ENCODE measurements around the gene MYL2. TPM values are rescaled to one million over a fixed set of nuclear protein-coding genes. Genes with fewer than 3 reads are reported as not detected.

The MYL2 gene
- total and polyA plus RNA-seq, 2 experiments from 2014 or later: not detected

DNA sequence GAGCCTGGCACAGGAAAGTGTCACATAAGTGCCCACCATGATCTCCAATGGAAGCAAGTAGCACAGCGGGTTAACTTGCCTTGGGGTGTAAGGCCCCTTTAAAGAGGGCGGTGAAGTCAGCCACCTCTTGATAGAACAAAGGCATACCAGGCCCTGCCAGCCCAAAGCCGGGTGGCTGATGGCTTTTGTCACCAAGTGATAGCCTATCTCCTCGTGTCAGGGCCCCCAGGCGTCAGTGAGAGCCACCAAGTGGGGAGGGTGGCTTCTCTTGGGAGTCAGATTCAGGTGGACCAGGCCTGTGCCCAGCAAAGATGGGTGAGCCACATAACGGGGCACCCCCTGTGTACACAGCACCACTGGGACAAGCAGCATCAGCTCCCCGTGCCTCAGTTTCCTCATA, 8.3 kb upstream of the MYL2 start:
- DNase-seq: no peak
- 45 to 50% methylated on average over 7 of the region's 7 CpGs for WGBS, 2 experiments (ENCODE audit: low coverage in 1 of 2, low lambda C conversion rate in 2 of 2, missing lambda C conversion rate in 2 of 2)

DNA sequence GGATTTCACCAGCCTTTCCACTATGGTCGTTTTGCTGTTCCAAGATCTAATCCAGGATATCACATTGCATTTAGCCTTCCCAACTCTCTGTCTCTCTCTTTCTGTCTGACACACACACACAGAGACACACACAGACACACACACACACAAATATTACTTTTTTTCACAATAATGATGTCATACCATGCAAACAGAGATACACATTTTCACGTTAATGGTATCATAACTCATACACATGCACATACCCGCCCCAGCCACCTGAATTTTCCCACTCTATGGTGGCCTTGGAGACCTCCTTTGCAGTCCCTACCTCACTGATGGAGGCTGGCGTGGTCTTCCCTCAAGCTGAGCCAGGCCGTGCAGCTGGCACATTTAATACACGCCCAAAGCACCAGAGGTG, 7.2 kb upstream of the MYL2 start:
- no peak overlapping the region for H3K4me2 ChIP-seq (ENCODE audit: unreplicated experiment)
- no peak overlapping the region for H3K9ac ChIP-seq
- no peaks in the 10 kb centered on the region for H3K9me2 ChIP-seq (ENCODE audit: insufficient read depth)
- H3K9me3 ChIP-seq (ENCODE audit: low read depth): no peaks in the 10 kb centered on the region
- H3F3A ChIP-seq (ENCODE audit: insufficient read depth): no peaks in the 10 kb centered on the region
- no peak for TF ChIP-seq EZH2 (IDR thresholded peaks at IDR 0.05; ENCODE audit: insufficient read depth, poor library complexity, severe bottlenecking)
- no peak for TF ChIP-seq EZH2phosphoT487 (IDR thresholded peaks at IDR 0.05; ENCODE audit: insufficient read depth, low read depth)
- no peak overlapping the region for H3K4me3 ChIP-seq
- in situ Hi-C loops (cut with MboI): no loop called here
- no peaks in the 10 kb centered on the region for H3K36me3 ChIP-seq (ENCODE audit: low read depth)
- DNase-seq: no peak
- H3K4me1 ChIP-seq (ENCODE audit: insufficient read depth): no peaks in the 10 kb centered on the region
- no peak overlapping the region for H3K27ac ChIP-seq
- no peaks in the 10 kb centered on the region for H4K20me1 ChIP-seq (ENCODE audit: insufficient read depth)
- H3K27me3 ChIP-seq (replicated peaks; ENCODE audit: insufficient read depth): peaks cover 37% of the 10 kb centered on the region
- no peaks in the 10 kb centered on the region for H3K79me2 ChIP-seq (ENCODE audit: insufficient read depth)
- no peak overlapping the region for H2AFZ ChIP-seq
- WGBS, 2 experiments (ENCODE audit: low coverage in 1 of 2, low lambda C conversion rate in 2 of 2, missing lambda C conversion rate in 2 of 2): 30 to 41% methylated on average over 6 of the region's 6 CpGs

More for the DNA sequence above, 8.3 kb upstream of the MYL2 start:
- no peaks in the 10 kb centered on the region for H3K9me2 ChIP-seq (ENCODE audit: insufficient read depth)
- no peaks in the 10 kb centered on the region for H3K4me1 ChIP-seq (ENCODE audit: insufficient read depth)
- TF ChIP-seq EZH2 (IDR thresholded peaks at IDR 0.05; ENCODE audit: insufficient read depth, poor library complexity, severe bottlenecking) (no peak), EZH2phosphoT487 (IDR thresholded peaks at IDR 0.05; ENCODE audit: insufficient read depth, low read depth) (no peak)
- H3K27ac ChIP-seq: no peak overlapping the region
- in situ Hi-C loops (cut with MboI): no loop called here
- no peaks in the 10 kb centered on the region for H3F3A ChIP-seq (ENCODE audit: insufficient read depth)
- no peaks in the 10 kb centered on the region for H3K9me3 ChIP-seq (ENCODE audit: low read depth)
- H3K9ac ChIP-seq: no peak overlapping the region
- no peak overlapping the region for H3K4me3 ChIP-seq
- peaks cover 37% of the 10 kb centered on the region for H3K27me3 ChIP-seq (replicated peaks; ENCODE audit: insufficient read depth)
- H3K4me2 ChIP-seq (ENCODE audit: unreplicated experiment): no peak overlapping the region
- H3K79me2 ChIP-seq (ENCODE audit: insufficient read depth): no peaks in the 10 kb centered on the region
- H4K20me1 ChIP-seq (ENCODE audit: insufficient read depth): no peaks in the 10 kb centered on the region
- no peak overlapping the region for H2AFZ ChIP-seq
- no peaks in the 10 kb centered on the region for H3K36me3 ChIP-seq (ENCODE audit: low read depth)

DNA sequence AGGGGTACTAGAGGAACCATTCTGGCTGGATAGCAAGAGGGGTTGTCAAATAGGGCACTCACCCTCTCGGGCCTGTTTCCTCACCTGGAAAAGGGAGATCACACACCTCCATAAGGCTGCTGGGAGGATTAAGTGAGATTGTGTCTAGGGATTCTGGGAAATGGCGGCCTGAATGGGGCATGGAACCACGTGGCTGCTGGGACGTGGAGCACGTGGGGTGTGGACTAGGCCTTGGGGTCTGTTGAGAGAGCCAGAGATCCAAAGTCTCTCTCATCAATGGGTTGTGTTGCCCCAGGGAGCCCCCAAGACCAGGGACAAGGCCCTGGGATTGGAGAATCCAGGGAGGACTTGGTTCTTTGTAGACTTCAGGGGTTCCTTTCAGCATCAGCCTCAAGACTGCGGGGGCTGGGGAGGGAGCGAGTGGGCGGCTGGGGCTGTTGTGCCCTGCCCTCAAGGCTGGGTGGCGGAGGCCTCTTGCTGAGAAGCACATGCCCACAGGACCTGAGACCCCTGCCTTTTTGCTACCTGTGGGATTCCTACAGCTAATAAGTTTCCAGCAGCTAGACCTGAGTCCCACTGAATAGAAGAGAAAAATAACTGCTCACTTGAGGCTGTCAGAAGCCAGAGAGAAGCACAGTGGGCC, 3.4 kb upstream of the MYL2 start:
- no peak for DNase-seq
- in situ Hi-C loops (cut with MboI): no loop called here
- 58 to 62% methylated on average over 9 of the region's 9 CpGs for WGBS, 2 experiments (ENCODE audit: low coverage in 1 of 2, low lambda C conversion rate in 2 of 2, missing lambda C conversion rate in 2 of 2)
- Histone ChIP-seq H2AFZ (no peak overlapping the region), H3K79me2 (ENCODE audit: insufficient read depth) (no peaks in the 10 kb centered on the region), H3K9me3 (ENCODE audit: low read depth) (no peaks in the 10 kb centered on the region), H4K20me1 (ENCODE audit: insufficient read depth) (no peaks in the 10 kb centered on the region), H3F3A (ENCODE audit: insufficient read depth) (no peaks in the 10 kb centered on the region), H3K27me3 (replicated peaks; ENCODE audit: insufficient read depth) (peaks cover 37% of the 10 kb centered on the region), H3K4me2 (ENCODE audit: unreplicated experiment) (no peak overlapping the region), H3K36me3 (ENCODE audit: low read depth) (no peaks in the 10 kb centered on the region), H3K9me2 (ENCODE audit: insufficient read depth) (no peaks in the 10 kb centered on the region), H3K9ac (no peak overlapping the region), H3K4me3 (no peak overlapping the region), H3K27ac (no peak overlapping the region), H3K4me1 (ENCODE audit: insufficient read depth) (no peaks in the 10 kb centered on the region)
- no peak for TF ChIP-seq EZH2 (IDR thresholded peaks at IDR 0.05; ENCODE audit: insufficient read depth, poor library complexity, severe bottlenecking)
- no peak for TF ChIP-seq EZH2phosphoT487 (IDR thresholded peaks at IDR 0.05; ENCODE audit: insufficient read depth, low read depth)

DNA sequence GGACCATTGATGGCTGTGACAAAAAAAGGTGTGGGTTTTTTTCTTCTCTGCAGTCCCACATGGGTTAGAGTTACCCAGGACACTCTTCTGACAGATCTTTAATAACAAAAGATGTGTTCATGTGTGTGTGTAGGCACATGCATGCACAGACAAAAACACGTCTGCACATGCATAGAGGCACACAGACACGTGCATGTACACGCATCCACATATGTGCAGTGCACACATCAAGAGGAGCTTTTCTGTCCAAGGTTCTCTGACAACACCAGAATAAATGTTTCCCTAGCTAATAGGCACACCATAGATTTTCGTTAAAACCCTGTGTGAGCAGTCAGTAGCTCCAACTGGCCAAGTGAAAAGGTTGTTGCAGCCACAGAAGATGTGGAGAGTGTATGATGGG, 2.8 kb upstream of the MYL2 start:
- no peaks in the 10 kb centered on the region for H3K9me3 ChIP-seq (ENCODE audit: low read depth)
- no peaks in the 10 kb centered on the region for H3K9me2 ChIP-seq (ENCODE audit: insufficient read depth)
- H2AFZ ChIP-seq: no peak overlapping the region
- H4K20me1 ChIP-seq (ENCODE audit: insufficient read depth): no peaks in the 10 kb centered on the region
- no peak overlapping the region for H3K4me2 ChIP-seq (ENCODE audit: unreplicated experiment)
- no peaks in the 10 kb centered on the region for H3F3A ChIP-seq (ENCODE audit: insufficient read depth)
- H3K9ac ChIP-seq: no peak overlapping the region
- no peaks in the 10 kb centered on the region for H3K36me3 ChIP-seq (ENCODE audit: low read depth)
- WGBS, 2 experiments (ENCODE audit: low coverage in 1 of 2, low lambda C conversion rate in 2 of 2, missing lambda C conversion rate in 2 of 2): 55 to 65% methylated on average over 4 of the region's 4 CpGs
- no peak for DNase-seq
- in situ Hi-C loops (cut with MboI): no loop called here
- H3K79me2 ChIP-seq (ENCODE audit: insufficient read depth): no peaks in the 10 kb centered on the region
- no peaks in the 10 kb centered on the region for H3K4me1 ChIP-seq (ENCODE audit: insufficient read depth)
- H3K27me3 ChIP-seq (replicated peaks; ENCODE audit: insufficient read depth): peaks cover 33% of the 10 kb centered on the region
- no peak overlapping the region for H3K4me3 ChIP-seq
- H3K27ac ChIP-seq: no peak overlapping the region
- no peak for TF ChIP-seq EZH2phosphoT487 (IDR thresholded peaks at IDR 0.05; ENCODE audit: insufficient read depth, low read depth)
- no peak for TF ChIP-seq EZH2 (IDR thresholded peaks at IDR 0.05; ENCODE audit: insufficient read depth, poor library complexity, severe bottlenecking)
